Cerebellar nuclear complex (tissue), 1 donor: Measurements from ENCODE around the gene ZNF727.
"Not testable (repeated sequence)": the region's sequence is repeated elsewhere in the genome, so short reads cannot be mapped to it uniquely, and the experiment has no call there.

ENCODE experiments used
- DNase-seq, 2 experiments: peaks; one replicate each; lab custom pipeline; 2025; lab: John Stamatoyannopoulos, UW

Gene ZNF727

GRCh38 chr7:64045301-64046040, at the start of gene ZNF727:
ZNF727 (plus strand) TSS chr7:64045434; CDS start chr7:64045622, 188 bp downstream.
- DNase-seq, result peak in 1 of 2 experiments; percentile 10

GRCh38 chr7:63998549-63998948, 46.7 kb upstream of the ZNF727 start, which contains the start of gene ZNF722:
ZNF722 (plus strand) TSS chr7:63998849; CDS start chr7:63998962, 113 bp downstream.
- no peak for DNase-seq

- DNase-seq, result not testable (repeated sequence)
Measured at GRCh38 chr7:64015496-64015895, 29.7 kb upstream of the ZNF727 start.

- no peak for DNase-seq
Measured at GRCh38 chr7:64035388-64035787, 9.8 kb upstream of the ZNF727 start.

GRCh38 chr7:64037095-64037494, 8.1 kb upstream of the ZNF727 start:
- no peak for DNase-seq

GRCh38 chr7:64046041-64046389, 781 bp downstream of the ZNF727 start:
- no peak for DNase-seq

GRCh38 chr7:64077837-64078698, 32.8 kb downstream of the ZNF727 start:
- not testable (repeated sequence) for DNase-seq

GRCh38 chr7:64078699-64078994, 33.4 kb downstream of the ZNF727 start:
- no peak for DNase-seq

- no peak for DNase-seq
Measured at GRCh38 chr7:64087501-64087900, 42.3 kb downstream of the ZNF727 start.

GRCh38 chr7:64088863-64089262, 43.6 kb downstream of the ZNF727 start:
- not testable (repeated sequence) for DNase-seq
